Measurements from ENCODE around the gene BORCS8.

Gene BORCS8

GRCh38 chr19:19192078-19192882 lies at the start of gene BORCS8, which contains the start of gene RFXANK:
Gene BORCS8, minus strand, starts transcription at chr19:19192152. Its CDS starts 35 bp downstream, at chr19:19192117.
Gene RFXANK, plus strand, starts transcription at chr19:19192258. Its CDS starts 1,689 bp downstream, at chr19:19193947.
- no peak for TF ChIP-seq CTCF (IDR thresholded peaks at IDR 0.05; ENCODE audit: low read length, missing control alignments)
- DNase-seq (ENCODE audit: low read depth) = peak; percentile 99
- peak within 1 kb of the TSS; percentile 99 for H3K4me3 ChIP-seq (replicated peaks; ENCODE audit: low read depth, low read length)

- no peak for DNase-seq (ENCODE audit: low read depth)
Measured at GRCh38 chr19:19240476-19240875, 48.5 kb upstream of the BORCS8 start.

GRCh38 chr19:19239675-19240074 lies 47.7 kb upstream of the BORCS8 start:
- TF ChIP-seq CTCF (IDR thresholded peaks at IDR 0.05; ENCODE audit: low read length, missing control alignments) = no peak
- H3K4me3 ChIP-seq (replicated peaks; ENCODE audit: low read depth, low read length) = no peak overlapping the region
- DNase-seq (ENCODE audit: low read depth) = no peak

More at GRCh38 chr19:19240476-19240875, 48.5 kb upstream of the BORCS8 start:
- H3K4me3 ChIP-seq (replicated peaks; ENCODE audit: low read depth, low read length) = no peak overlapping the region
- TF ChIP-seq CTCF (IDR thresholded peaks at IDR 0.05; ENCODE audit: low read length, missing control alignments) = no peak

- no peak overlapping the region for H3K4me3 ChIP-seq (replicated peaks; ENCODE audit: low read depth, low read length)
- DNase-seq (ENCODE audit: low read depth) = no peak
- no peak for TF ChIP-seq CTCF (IDR thresholded peaks at IDR 0.05; ENCODE audit: low read length, missing control alignments)
Measured at GRCh38 chr19:19238126-19238894, 46.4 kb upstream of the BORCS8 start.

GRCh38 chr19:19236173-19236572 lies 44.2 kb upstream of the BORCS8 start:
- no peak overlapping the region for H3K4me3 ChIP-seq (replicated peaks; ENCODE audit: low read depth, low read length)
- TF ChIP-seq CTCF (IDR thresholded peaks at IDR 0.05; ENCODE audit: low read length, missing control alignments) = no peak
- DNase-seq (ENCODE audit: low read depth) = no peak

- H3K4me3 ChIP-seq (replicated peaks; ENCODE audit: low read depth, low read length) = no peak overlapping the region
- no peak for TF ChIP-seq CTCF (IDR thresholded peaks at IDR 0.05; ENCODE audit: low read length, missing control alignments)
- DNase-seq (ENCODE audit: low read depth) = no peak
Measured at GRCh38 chr19:19234220-19234816, 42.4 kb upstream of the BORCS8 start.

All from fibroblast of pulmonary artery (primary cell).